Kidney (tissue), 14 donors: ENCODE results near the gene RASSF9. TPM values are rescaled to one million over a fixed set of nuclear protein-coding genes. Genes with fewer than 3 reads are reported as not detected.

Experiments
- DNase-seq, 5 donors: peaks; one replicate each; pipeline ENCODE4 v3.0.0-alpha.2; 2013 to 2020
- FAIRE-seq: peaks from 2 replicates; lab custom pipeline; 2012; peaks lifted over from hg19 to GRCh38; lab: Jason Lieb, UNC
- H3K27ac ChIP-seq, 2 donors: one replicate each; pipeline ENCODE4 v1.7.0; 2013; ENCODE audit warnings: low read depth in 2 of 2, low read length in 2 of 2, inconsistent platforms in 1 of 2
- H3K27me3 ChIP-seq: one replicate; pipeline ENCODE4 v1.7.1; 2013; ENCODE audit warnings: low read length, inconsistent platforms; ENCODE audit not compliant: control insufficient read depth, insufficient read depth
- H3K36me3 ChIP-seq, 3 donors: one replicate each; pipeline versions ENCODE4 v1.7.0 to v1.7.1; 2013; ENCODE audit warnings: low read length in 3 of 3, control low read depth in 1 of 3, inconsistent platforms in 1 of 3; ENCODE audit not compliant: insufficient read depth in 3 of 3, control insufficient read depth in 2 of 3
- H3K4me1 ChIP-seq, 3 donors: one replicate each; pipeline versions ENCODE4 v1.7.0 to v1.7.1; 2013; ENCODE audit warnings: low read length in 3 of 3, inconsistent platforms in 1 of 3, low read depth in 1 of 3; ENCODE audit not compliant: control insufficient read depth in 2 of 3, insufficient read depth in 2 of 3
- H3K4me3 ChIP-seq, 3 donors: one replicate each; pipeline versions ENCODE4 v1.7.0 to v1.8.1; 2013; ENCODE audit warnings: low read length in 3 of 3, control low read depth in 1 of 3, inconsistent platforms in 1 of 3
- H3K9ac ChIP-seq, 3 donors: one replicate each; pipeline versions ENCODE4 v1.7.0 to v1.7.1; 2013; ENCODE audit warnings: low read length in 3 of 3, control low read depth in 1 of 3, inconsistent platforms in 1 of 3
- H3K9me3 ChIP-seq, 3 donors: one replicate each; pipeline versions ENCODE4 v1.7.0 to v1.7.1; 2013; ENCODE audit warnings: low read length in 3 of 3, control low read depth in 1 of 3, inconsistent platforms in 1 of 3; ENCODE audit not compliant: control insufficient read depth in 2 of 3, insufficient read depth in 1 of 3
- intact Hi-C: fragments of 100-400 bp; cut with DNase I; formaldehyde crosslinking; loops from one replicate; pipeline ENCODE4 v1.11.1; 2022
- polyA plus RNA-seq: library from polyadenylated mRNA; stranded (reverse); fragments of 350-450 nt; fragmentation: Illumina TruSeq; extraction: RNeasy Lipid Tissue Mini Kit (QIAGEN cat#74804); gene quantifications from one replicate; pipeline ENCODE4 v1.2.3, GENCODE V29; 2014; ENCODE audit warnings: low read depth, low replicate concordance; ENCODE audit not compliant: insufficient read depth
- total RNA-seq: library from RNA; stranded (reverse); fragmentation: NEBNext Ultra II Directional; extraction: Animal tissue kit (Norgen Biotek cat#: 25700); gene quantifications from one replicate; pipeline ENCODE4 v1.2.1, GENCODE V29; 2021
- TF ChIP-seq, protein P1 (sequence below): IDR thresholded peaks from 3 replicates; pipeline ENCODE4 v1.5.1; 2012; ENCODE audit warnings: mild to moderate bottlenecking, moderate library complexity, borderline replicate concordance; ENCODE audit not compliant: insufficient read depth; ENCODE audit errors: extremely low read depth
- donor health status: control.
- donor health status: control.
- donor health status: control.
- donor health status: control.
- donor health status: control.
- donor health status: DM: yes; HTN: yes; CAD: no.
- donor health status: Normal renal cell carcinoma (clear cell type).

RASSF9 gene
- total and polyA plus RNA-seq, 2 donors from 2014 or later: 1.0 to 10.1 TPM

DNA sequence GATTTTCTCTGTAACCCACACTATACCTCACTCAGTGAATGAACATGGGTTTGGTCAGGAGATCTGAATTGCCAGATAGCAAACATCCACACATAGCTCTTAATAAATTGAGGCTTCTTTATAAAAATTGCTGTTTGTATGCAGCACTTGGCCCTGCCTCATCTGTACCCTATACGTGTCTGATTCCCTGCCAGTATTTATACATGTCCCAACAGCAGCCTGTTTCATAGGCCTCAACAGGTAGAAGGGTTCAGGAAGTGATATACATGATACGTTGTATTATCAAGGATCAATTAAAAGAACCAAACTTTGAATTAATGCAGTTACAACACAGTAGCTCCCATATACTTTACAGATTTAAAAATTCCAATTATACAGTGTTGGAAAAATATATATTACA is 32.3 kb downstream of the RASSF9 start:
- Histone ChIP-seq H3K4me3 (no peak overlapping the region), H3K9ac (no peak overlapping the region), H3K4me1 (no peaks in the 10 kb centered on the region), H3K27ac (no peak overlapping the region), H3K9me3 (no peaks in the 10 kb centered on the region), H3K36me3 (no peaks in the 10 kb centered on the region), H3K27me3 (no peaks in the 10 kb centered on the region)
- FAIRE-seq (no peak), DNase-seq (no peak)
- TF ChIP-seq, protein P1, sequence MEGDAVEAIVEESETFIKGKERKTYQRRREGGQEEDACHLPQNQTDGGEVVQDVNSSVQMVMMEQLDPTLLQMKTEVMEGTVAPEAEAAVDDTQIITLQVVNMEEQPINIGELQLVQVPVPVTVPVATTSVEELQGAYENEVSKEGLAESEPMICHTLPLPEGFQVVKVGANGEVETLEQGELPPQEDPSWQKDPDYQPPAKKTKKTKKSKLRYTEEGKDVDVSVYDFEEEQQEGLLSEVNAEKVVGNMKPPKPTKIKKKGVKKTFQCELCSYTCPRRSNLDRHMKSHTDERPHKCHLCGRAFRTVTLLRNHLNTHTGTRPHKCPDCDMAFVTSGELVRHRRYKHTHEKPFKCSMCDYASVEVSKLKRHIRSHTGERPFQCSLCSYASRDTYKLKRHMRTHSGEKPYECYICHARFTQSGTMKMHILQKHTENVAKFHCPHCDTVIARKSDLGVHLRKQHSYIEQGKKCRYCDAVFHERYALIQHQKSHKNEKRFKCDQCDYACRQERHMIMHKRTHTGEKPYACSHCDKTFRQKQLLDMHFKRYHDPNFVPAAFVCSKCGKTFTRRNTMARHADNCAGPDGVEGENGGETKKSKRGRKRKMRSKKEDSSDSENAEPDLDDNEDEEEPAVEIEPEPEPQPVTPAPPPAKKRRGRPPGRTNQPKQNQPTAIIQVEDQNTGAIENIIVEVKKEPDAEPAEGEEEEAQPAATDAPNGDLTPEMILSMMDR: no peak
- intact Hi-C loops: no loop called here

DNA sequence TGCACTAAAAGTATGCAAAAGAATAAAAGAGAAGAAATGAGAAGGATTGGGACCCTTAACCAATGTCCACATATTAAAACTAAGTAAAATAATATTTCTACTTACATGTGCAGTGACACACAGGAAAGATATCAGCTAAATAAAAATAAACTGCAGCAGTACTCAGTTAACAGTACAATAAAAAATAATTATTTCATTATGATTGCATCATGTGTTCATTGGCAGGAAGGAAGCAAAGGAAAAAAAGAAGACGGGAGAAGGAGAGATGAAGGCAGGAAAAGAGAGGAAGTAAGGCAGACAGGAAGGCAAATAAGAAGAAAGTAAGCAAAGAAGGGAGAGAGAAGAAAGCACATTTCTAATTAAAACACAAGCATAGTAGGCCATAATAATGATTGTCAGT is 33.0 kb downstream of the RASSF9 start:
- Histone ChIP-seq H3K27me3 (no peaks in the 10 kb centered on the region), H3K36me3 (no peaks in the 10 kb centered on the region), H3K4me3 (no peak overlapping the region), H3K4me1 (no peaks in the 10 kb centered on the region), H3K9ac (no peak overlapping the region), H3K9me3 (no peaks in the 10 kb centered on the region), H3K27ac (no peak overlapping the region)
- DNase-seq (no peak), FAIRE-seq (no peak)
- intact Hi-C loops: no loop called here
- TF ChIP-seq, protein P1: no peak

DNA sequence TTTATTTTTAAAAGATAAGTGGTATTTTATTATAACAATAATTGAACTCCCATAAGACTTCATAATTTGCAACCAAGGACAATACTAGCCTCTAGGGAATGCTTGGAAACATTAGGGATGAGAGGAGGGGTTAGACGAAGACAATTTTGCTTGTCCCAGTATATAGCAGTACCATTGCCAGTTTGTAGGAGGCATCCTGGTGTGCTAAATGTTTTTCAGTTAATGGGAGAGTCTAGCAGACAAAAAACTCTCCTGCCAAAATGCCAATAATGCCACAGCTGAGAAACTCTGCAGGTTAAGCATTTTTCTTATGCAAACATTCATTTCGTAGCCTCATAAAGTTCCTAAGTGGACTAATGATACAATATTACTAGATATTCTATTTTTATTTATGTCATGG is 38.1 kb downstream of the RASSF9 start:
- H3K27ac ChIP-seq: no peak overlapping the region
- no peaks in the 10 kb centered on the region for H3K9me3 ChIP-seq
- no peak for DNase-seq
- no peaks in the 10 kb centered on the region for H3K36me3 ChIP-seq
- TF ChIP-seq, protein P1: no peak
- intact Hi-C loops: no loop called here
- no peak overlapping the region for H3K9ac ChIP-seq
- H3K27me3 ChIP-seq: no peaks in the 10 kb centered on the region
- FAIRE-seq: no peak
- H3K4me1 ChIP-seq: no peaks in the 10 kb centered on the region
- no peak overlapping the region for H3K4me3 ChIP-seq

DNA sequence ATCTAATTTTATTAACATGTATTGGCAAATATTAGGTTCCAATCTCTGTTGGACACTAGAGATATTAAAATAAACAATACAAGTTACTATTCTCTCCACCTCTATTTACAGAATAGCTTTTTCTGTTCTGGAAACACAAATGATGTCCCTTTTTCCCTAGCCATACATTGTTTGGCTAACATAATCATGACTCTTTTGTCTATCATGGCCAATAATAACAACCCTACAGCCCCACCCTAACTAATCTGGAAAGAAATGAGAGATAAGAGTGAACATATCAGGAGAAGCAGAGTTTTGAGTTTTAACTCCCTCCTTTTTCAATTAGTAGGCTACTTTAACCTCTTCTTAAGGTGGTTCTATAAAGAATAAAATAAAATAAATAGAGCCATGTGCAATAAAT is 40.2 kb downstream of the RASSF9 start:
- Histone ChIP-seq H3K9me3 (no peaks in the 10 kb centered on the region), H3K4me3 (no peak overlapping the region), H3K27ac (no peak overlapping the region), H3K27me3 (no peaks in the 10 kb centered on the region), H3K4me1 (no peaks in the 10 kb centered on the region), H3K36me3 (no peaks in the 10 kb centered on the region), H3K9ac (no peak overlapping the region)
- FAIRE-seq (no peak), DNase-seq (no peak)
- intact Hi-C loops: no loop called here
- TF ChIP-seq, protein P1: no peak
